Natural killer cell (primary cell): ENCODE results near the gene UBL7. TPM values are rescaled to one million over a fixed set of nuclear protein-coding genes. Genes with fewer than 3 reads are reported as not detected.

Source experiments
- ATAC-seq, 3 donors: fragments of 150-1000 bp in 2 of 3; fragments of 200-7000 bp in 1 of 3; cut with Tn5 transposase; 1 replicate in 1 of 3; 2 replicates in 2 of 3; pipeline ENCODE4 v1.10.0; 2021; ENCODE audit warnings: mild to moderate bottlenecking in 2 of 3, moderate library complexity in 2 of 3
- DNase-seq, 2 donors: peaks; one replicate each; pipeline versions ENCODE4 v3.0.0 to v3.0.0-alpha.2; 2013 to 2021; ENCODE audit warnings: mixed read lengths in 1 of 2
- H3K27ac ChIP-seq: one replicate; pipeline ENCODE4 v1.5.1; 2013; ENCODE audit warnings: mild to moderate bottlenecking, low read length
- H3K27me3 ChIP-seq: one replicate; pipeline ENCODE4 v1.6.1; 2013; ENCODE audit warnings: low read length; ENCODE audit not compliant: control insufficient read depth, insufficient read depth
- H3K36me3 ChIP-seq: one replicate; pipeline ENCODE4 v1.6.1; 2013; ENCODE audit warnings: low read length; ENCODE audit not compliant: control insufficient read depth, insufficient read depth
- H3K4me1 ChIP-seq: one replicate; pipeline ENCODE4 v1.6.1; 2013; ENCODE audit warnings: low read length; ENCODE audit not compliant: control insufficient read depth, insufficient read depth
- H3K4me3 ChIP-seq: one replicate; pipeline ENCODE4 v1.5.1; 2013; ENCODE audit warnings: low read length
- H3K9me3 ChIP-seq: one replicate; pipeline ENCODE4 v1.6.1; 2013; ENCODE audit warnings: low read length; ENCODE audit not compliant: control insufficient read depth, insufficient read depth
- H3K27ac Mint-ChIP-seq, 2 donors: one replicate each; pipeline ENCODE4 v1.8.0; 2022; ENCODE audit warnings: mild to moderate bottlenecking in 2 of 2, mixed read lengths in 2 of 2, moderate library complexity in 1 of 2
- H3K27me3 Mint-ChIP-seq, 2 donors: one replicate each; pipeline ENCODE4 v1.8.0; 2022; ENCODE audit warnings: low read depth in 2 of 2, mixed read lengths in 2 of 2
- H3K36me3 Mint-ChIP-seq: one replicate; pipeline ENCODE4 v1.8.0; 2022; ENCODE audit warnings: mixed read lengths
- H3K4me1 Mint-ChIP-seq, 2 donors: one replicate each; pipeline ENCODE4 v1.8.0; 2022; ENCODE audit warnings: mixed read lengths in 2 of 2
- H3K4me3 Mint-ChIP-seq: one replicate; pipeline ENCODE4 v1.8.0; 2022; ENCODE audit warnings: mild to moderate bottlenecking, moderate library complexity, mixed read lengths
- H3K9me3 Mint-ChIP-seq, 2 donors: one replicate each; pipeline ENCODE4 v1.8.0; 2022; ENCODE audit warnings: mixed read lengths in 2 of 2
- WGBS: methylation state at CpG from one replicate; pipeline ENCODE4 v1.1.7; 2013; ENCODE audit warnings: missing lambda C conversion rate; ENCODE audit not compliant: insufficient coverage; 5-methylcytosine and 5-hydroxymethylcytosine counted together
- intact Hi-C: fragments of 100-400 bp; cut with micrococcal nuclease; formaldehyde crosslinking; loops from one replicate; pipeline ENCODE4 v1.14.2; 2022
- total RNA-seq, 4 donors: library from RNA; stranded (reverse); fragments of 120-200 nt in 1 of 4; gene quantifications; one replicate each; pipeline versions ENCODE4 v1.2.3 to v1.2.4, GENCODE V29; 2013 to 2022
- TF ChIP-seq, protein P1 (sequence below): fragments of 200-600 bp; IDR thresholded peaks from one replicate; pipeline ENCODE4 v1.8.0; 2022; ENCODE audit warnings: antibody characterized with exemption

UBL7 gene
- total RNA-seq, 3 donors from 2014 or later (not counting 1 experiment from before 2014, with no cell fraction given) = 25.1 to 38.7 (median 29.0) TPM

DNA sequence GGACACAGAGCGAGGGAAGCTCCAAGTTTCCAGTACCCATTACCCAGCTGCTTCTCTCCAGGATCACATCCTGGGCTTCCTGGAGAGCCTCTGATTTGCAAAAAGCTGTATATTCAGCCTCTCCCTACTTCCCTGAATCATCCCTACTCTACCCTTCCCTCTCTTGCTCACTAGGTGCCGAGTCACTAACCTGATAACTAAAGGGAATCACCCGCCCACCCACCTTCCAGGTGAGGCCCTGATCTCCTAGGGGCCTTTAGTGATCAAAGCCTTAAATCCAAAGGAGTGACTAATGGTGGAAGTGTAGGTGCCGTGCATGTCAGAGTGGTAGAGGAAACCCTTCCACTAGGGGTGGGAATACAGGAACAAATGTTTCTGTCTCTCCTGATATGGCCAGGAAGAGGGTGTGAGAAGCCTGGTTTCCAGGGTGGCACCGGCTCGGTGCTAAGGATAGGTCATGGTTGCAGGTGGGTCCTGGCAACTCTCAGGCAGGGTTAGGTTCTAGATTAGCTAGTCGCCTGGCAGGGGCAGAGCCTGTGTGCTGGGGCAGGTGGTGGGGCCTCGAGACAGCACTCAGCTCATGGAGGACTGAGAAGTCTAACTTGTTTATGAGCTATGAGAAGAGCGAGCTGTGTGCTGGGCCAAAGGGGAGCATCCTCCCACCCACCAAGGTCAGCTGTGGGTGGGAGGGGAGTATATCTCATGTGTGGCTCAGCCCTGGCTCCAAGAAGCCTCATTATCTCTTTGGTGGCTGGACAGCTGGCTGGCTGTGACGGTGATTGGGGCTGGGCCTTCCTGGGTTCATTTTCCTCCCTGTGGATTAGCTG, 37.3 kb downstream of the UBL7 start:
- Histone ChIP-seq H3K9me3 (no peaks in the 10 kb centered on the region), H3K4me1 (peaks cover 81% of the 10 kb centered on the region), H3K4me3 (no peak overlapping the region), H3K27me3 (no peaks in the 10 kb centered on the region), H3K27ac (no peak overlapping the region), H3K36me3 (no peaks in the 10 kb centered on the region)
- no peak overlapping the region for H3K4me3 Mint-ChIP-seq
- intact Hi-C loops = no loop called here
- peaks cover 14 to 57% of the 10 kb centered on the region in 2 donors for H3K4me1 Mint-ChIP-seq
- no peaks in the 10 kb centered on the region for H3K36me3 Mint-ChIP-seq
- no peak for ATAC-seq
- peak overlapping the region in 1 of 2 donors; percentile 45 for H3K27ac Mint-ChIP-seq
- H3K27me3 Mint-ChIP-seq = no peaks in the 10 kb centered on the region
- DNase-seq = no peak
- no peaks in the 10 kb centered on the region for H3K9me3 Mint-ChIP-seq
- 84% methylated on average over 8 of the region's 10 CpGs for WGBS
- TF ChIP-seq, protein P1, sequence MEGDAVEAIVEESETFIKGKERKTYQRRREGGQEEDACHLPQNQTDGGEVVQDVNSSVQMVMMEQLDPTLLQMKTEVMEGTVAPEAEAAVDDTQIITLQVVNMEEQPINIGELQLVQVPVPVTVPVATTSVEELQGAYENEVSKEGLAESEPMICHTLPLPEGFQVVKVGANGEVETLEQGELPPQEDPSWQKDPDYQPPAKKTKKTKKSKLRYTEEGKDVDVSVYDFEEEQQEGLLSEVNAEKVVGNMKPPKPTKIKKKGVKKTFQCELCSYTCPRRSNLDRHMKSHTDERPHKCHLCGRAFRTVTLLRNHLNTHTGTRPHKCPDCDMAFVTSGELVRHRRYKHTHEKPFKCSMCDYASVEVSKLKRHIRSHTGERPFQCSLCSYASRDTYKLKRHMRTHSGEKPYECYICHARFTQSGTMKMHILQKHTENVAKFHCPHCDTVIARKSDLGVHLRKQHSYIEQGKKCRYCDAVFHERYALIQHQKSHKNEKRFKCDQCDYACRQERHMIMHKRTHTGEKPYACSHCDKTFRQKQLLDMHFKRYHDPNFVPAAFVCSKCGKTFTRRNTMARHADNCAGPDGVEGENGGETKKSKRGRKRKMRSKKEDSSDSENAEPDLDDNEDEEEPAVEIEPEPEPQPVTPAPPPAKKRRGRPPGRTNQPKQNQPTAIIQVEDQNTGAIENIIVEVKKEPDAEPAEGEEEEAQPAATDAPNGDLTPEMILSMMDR = no peak

DNA sequence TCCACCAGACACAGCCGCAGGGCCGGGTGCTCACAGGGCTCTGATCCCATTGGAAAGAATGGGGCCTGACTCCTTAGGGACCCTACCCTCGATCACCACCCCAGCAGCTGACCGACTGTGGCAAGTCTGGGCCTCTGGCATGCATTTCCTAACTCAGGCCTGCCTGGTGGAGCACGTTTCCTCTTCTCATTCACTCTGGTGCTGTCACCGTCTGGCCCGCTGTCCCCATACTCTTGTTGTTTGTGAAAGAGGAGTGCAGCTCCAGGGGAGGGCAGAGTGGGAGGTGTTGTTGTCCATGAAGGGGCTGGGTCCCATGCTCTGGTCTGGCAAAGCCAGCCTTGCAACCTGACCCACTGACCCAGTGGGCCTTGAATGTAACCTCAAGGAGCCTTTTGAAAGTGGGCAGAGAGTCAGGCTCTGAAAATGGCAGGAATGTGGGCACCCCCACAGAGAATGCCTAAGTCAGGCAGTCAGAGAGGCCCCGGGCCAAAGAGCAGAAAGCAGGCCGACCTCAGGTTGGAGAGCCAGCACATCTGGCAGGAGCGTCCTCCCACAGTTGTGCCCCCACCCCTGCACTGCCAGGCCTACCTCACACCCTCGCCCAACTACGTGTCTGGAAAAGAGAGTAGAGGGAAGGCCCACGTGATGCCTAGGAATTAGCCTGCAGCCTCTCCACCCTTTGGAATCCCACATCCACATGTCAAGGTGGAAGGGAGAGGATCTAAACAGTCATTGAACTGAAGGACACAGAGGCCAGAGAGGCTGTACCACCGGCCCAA, 38.1 kb downstream of the UBL7 start:
- no peaks in the 10 kb centered on the region for H3K36me3 Mint-ChIP-seq
- DNase-seq (no peak), ATAC-seq (no peak)
- no peaks in the 10 kb centered on the region for H3K9me3 ChIP-seq
- no peaks in the 10 kb centered on the region for H3K27me3 ChIP-seq
- H3K27ac ChIP-seq = no peak overlapping the region
- peaks cover 76% of the 10 kb centered on the region for H3K4me1 ChIP-seq
- peaks cover under 1% of the 10 kb centered on the region for H3K36me3 ChIP-seq
- peaks cover 14 to 49% of the 10 kb centered on the region in 2 donors for H3K4me1 Mint-ChIP-seq
- no peaks in the 10 kb centered on the region for H3K27me3 Mint-ChIP-seq
- TF ChIP-seq, protein P1 = no peak
- H3K27ac Mint-ChIP-seq = peak overlapping the region in 1 of 2 donors; percentile 45
- 73% methylated on average over 13 of the region's 14 CpGs for WGBS
- H3K4me3 ChIP-seq = no peak overlapping the region
- H3K9me3 Mint-ChIP-seq = no peaks in the 10 kb centered on the region
- intact Hi-C loops = no loop called here
- no peak overlapping the region for H3K4me3 Mint-ChIP-seq

DNA sequence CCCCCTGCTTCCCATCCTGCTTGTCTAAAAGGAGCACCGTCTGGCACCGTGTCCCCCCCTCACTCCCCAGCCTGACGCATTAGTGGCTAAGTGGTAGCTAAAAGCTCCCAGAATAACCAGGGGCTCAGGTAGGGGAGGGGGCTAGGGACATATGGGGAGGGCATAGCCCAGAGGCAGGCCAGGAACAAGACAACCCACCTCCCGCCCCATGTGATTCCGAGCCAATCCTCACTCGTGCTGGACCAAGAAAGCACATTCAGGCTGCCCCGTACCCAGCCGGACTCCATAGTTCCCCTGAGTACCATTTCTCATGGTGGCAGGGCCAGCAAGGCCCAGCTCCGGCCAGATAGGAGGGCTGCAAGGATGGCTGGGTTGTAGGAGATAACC, 38.7 kb downstream of the UBL7 start:
- Histone ChIP-seq H3K4me1 (peaks cover 72% of the 10 kb centered on the region), H3K27me3 (no peaks in the 10 kb centered on the region), H3K27ac (no peak overlapping the region), H3K36me3 (peaks cover 6% of the 10 kb centered on the region), H3K4me3 (no peak overlapping the region), H3K9me3 (no peaks in the 10 kb centered on the region)
- no peak overlapping the region for H3K27ac Mint-ChIP-seq
- H3K9me3 Mint-ChIP-seq = no peaks in the 10 kb centered on the region
- H3K4me3 Mint-ChIP-seq = no peak overlapping the region
- WGBS = 88% methylated on average over 9 of the region's 9 CpGs
- intact Hi-C loops = no loop called here
- ATAC-seq (no peak), DNase-seq (no peak)
- TF ChIP-seq, protein P1 = no peak
- no peaks in the 10 kb centered on the region for H3K27me3 Mint-ChIP-seq
- no peaks in the 10 kb centered on the region for H3K36me3 Mint-ChIP-seq
- peaks cover 14 to 45% of the 10 kb centered on the region in 2 donors for H3K4me1 Mint-ChIP-seq
